Hepatocyte (in vitro differentiated cells): Measurements from ENCODE around the gene ADGRV1. TPM values are rescaled to one million over a fixed set of nuclear protein-coding genes. Genes with fewer than 3 reads are reported as not detected.

Experiments
- DNase-seq: peaks from one replicate; pipeline ENCODE4 v3.0.0-alpha.2; 2016; ENCODE audit warnings: low spot score
- H2AFZ ChIP-seq: fragments of 200-600 bp; sonication (generic); 2 replicates; pipeline ENCODE4 v1.6.0; 2016; ENCODE audit warnings: antibody characterized with exemption, mild to moderate bottlenecking
- H3K27ac ChIP-seq: fragments of 200-600 bp; sonication (generic); 2 replicates; pipeline ENCODE4 v1.5.1; 2016; ENCODE audit warnings: mild to moderate bottlenecking
- H3K27me3 ChIP-seq: fragments of 200-600 bp; sonication (generic); 2 replicates; pipeline ENCODE4 v1.6.1; 2016
- H3K36me3 ChIP-seq: fragments of 200-600 bp; sonication (generic); replicated peaks from 2 replicates; pipeline ENCODE4 v1.5.1; 2016; ENCODE audit warnings: low read depth; ENCODE audit not compliant: insufficient read depth
- H3K4me1 ChIP-seq: fragments of 200-600 bp; sonication (generic); 2 replicates; pipeline ENCODE4 v1.5.1; 2016; ENCODE audit warnings: mild to moderate bottlenecking, moderate library complexity; ENCODE audit not compliant: insufficient read depth
- H3K4me2 ChIP-seq: fragments of 200-600 bp; sonication (generic); 2 replicates; pipeline ENCODE4 v1.6.0; 2016
- H3K4me3 ChIP-seq: fragments of 200-600 bp; sonication (generic); 2 replicates; pipeline ENCODE4 v1.5.1; 2016; ENCODE audit warnings: mild to moderate bottlenecking
- H3K79me2 ChIP-seq: fragments of 200-600 bp; sonication (generic); 2 replicates; pipeline ENCODE4 v1.6.0; 2017; ENCODE audit warnings: mild to moderate bottlenecking
- H3K9me2 ChIP-seq: fragments of 200-600 bp; sonication (generic); replicated peaks from 2 replicates; pipeline ENCODE4 v1.6.0; 2017; ENCODE audit warnings: mild to moderate bottlenecking; ENCODE audit not compliant: insufficient read depth
- H3K9me3 ChIP-seq: fragments of 200-600 bp; sonication (generic); 2 replicates; pipeline ENCODE4 v1.5.1; 2016; ENCODE audit warnings: low read depth, mild to moderate bottlenecking
- H4K20me1 ChIP-seq: fragments of 200-600 bp; sonication (generic); 2 replicates; pipeline ENCODE4 v1.6.0; 2016; ENCODE audit warnings: mild to moderate bottlenecking; ENCODE audit not compliant: insufficient read depth, poor library complexity, severe bottlenecking
- EZH2 ChIP-seq: fragments of 200-600 bp; sonication (generic); IDR thresholded peaks from 2 replicates; pipeline ENCODE4 v1.6.1; 2016; ENCODE audit warnings: antibody characterized with exemption, mild to moderate bottlenecking, borderline replicate concordance
- EZH2phosphoT487 ChIP-seq: fragments of 200-600 bp; sonication (generic); IDR thresholded peaks from one replicate; pipeline ENCODE4 v1.6.1; 2018; ENCODE audit warnings: antibody characterized with exemption, mild to moderate bottlenecking, low read depth, moderate library complexity; ENCODE audit not compliant: unreplicated experiment, severe bottlenecking
- WGBS: methylation state at CpG from one replicate; pipeline ENCODE4 v1.1.6; 2016; ENCODE audit warnings: low lambda C conversion rate; ENCODE audit errors: missing lambda C conversion rate; 5-methylcytosine and 5-hydroxymethylcytosine counted together
- polyA plus RNA-seq: library from polyadenylated mRNA; unstranded; fragments of >200 nt; fragmentation: Nextera tagmentation; extraction: Ambion mirVana; gene quantifications from 2 replicates; pipeline ENCODE4 v1.2.1, GENCODE V29; 2016
- total RNA-seq: library from RNA; depleted of rRNA; stranded (reverse); fragments of >200 nt; gene quantifications from 2 replicates; pipeline ENCODE4 v1.2.3, GENCODE V29; 2014
- TF ChIP-seq, protein P1 (sequence below): fragments of 200-600 bp; sonication (generic); IDR thresholded peaks from 2 replicates; pipeline ENCODE4 v1.5.1; 2016; ENCODE audit warnings: antibody characterized with exemption, mild to moderate bottlenecking; ENCODE audit not compliant: poor library complexity

The ADGRV1 gene
- total and polyA plus RNA-seq, 2 experiments from 2014 or later = 74.9 to 88.3 TPM

DNA sequence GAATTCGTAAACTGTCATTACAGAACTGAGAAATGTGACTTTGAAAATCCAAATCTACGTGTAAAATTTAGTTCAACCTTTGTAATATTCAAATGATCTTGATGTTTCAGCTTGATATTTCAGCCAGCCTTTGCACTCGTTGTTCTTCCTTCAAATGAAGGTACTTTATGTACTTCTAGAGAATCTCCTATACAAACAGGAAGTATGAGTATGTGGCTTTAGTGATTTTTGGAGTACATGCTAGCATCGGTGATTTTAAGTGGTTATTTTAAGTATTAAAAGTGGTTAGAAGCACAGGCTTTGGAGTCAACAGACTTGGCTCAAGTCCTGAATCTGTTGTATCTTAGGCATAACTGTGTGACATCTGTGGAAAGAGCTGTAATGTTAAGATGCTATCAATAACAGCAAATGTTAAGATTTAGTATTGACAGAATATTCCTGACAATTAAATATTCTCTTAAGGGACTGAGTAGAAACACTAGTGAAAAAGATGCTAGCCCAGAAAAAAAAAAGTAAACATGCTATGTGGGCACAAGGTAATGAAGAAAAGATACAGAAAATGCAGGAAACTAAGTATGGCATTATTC lies 398.0 kb downstream of the ADGRV1 start:
- no peaks in the 10 kb centered on the region for H3K36me3 ChIP-seq

DNA sequence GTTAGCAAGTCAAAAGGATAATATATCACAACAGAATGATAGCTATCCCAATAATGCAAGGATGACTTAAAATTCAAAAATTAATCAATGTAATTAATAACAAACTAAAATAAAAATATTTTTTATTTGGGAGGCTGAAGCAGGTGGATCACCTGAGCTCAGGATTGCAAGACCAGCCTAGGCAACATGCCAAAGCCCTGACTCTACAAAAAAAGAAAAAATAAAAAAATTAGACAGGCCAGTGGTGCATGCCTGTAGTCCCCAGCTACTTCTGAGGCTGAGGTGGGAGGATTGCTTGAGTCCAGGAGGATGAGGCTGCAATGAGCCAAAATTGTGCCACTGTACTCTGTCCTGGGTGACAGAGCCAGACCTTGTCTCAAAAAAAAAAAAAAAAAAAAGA lies 399.3 kb downstream of the ADGRV1 start:
- TF ChIP-seq EZH2phosphoT487 (no peak), EZH2 (no peak)
- TF ChIP-seq, protein P1, sequence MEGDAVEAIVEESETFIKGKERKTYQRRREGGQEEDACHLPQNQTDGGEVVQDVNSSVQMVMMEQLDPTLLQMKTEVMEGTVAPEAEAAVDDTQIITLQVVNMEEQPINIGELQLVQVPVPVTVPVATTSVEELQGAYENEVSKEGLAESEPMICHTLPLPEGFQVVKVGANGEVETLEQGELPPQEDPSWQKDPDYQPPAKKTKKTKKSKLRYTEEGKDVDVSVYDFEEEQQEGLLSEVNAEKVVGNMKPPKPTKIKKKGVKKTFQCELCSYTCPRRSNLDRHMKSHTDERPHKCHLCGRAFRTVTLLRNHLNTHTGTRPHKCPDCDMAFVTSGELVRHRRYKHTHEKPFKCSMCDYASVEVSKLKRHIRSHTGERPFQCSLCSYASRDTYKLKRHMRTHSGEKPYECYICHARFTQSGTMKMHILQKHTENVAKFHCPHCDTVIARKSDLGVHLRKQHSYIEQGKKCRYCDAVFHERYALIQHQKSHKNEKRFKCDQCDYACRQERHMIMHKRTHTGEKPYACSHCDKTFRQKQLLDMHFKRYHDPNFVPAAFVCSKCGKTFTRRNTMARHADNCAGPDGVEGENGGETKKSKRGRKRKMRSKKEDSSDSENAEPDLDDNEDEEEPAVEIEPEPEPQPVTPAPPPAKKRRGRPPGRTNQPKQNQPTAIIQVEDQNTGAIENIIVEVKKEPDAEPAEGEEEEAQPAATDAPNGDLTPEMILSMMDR = no peak
- Histone ChIP-seq H4K20me1 (no peaks in the 10 kb centered on the region), H3K79me2 (no peaks in the 10 kb centered on the region), H3K9me3 (no peaks in the 10 kb centered on the region), H3K4me1 (no peaks in the 10 kb centered on the region), H3K27me3 (no peaks in the 10 kb centered on the region), H3K36me3 (no peaks in the 10 kb centered on the region), H3K9me2 (no peaks in the 10 kb centered on the region), H3K27ac (no peak overlapping the region), H3K4me3 (no peak overlapping the region), H2AFZ (no peak overlapping the region), H3K4me2 (no peak overlapping the region)
- no peak for DNase-seq

More for the DNA sequence above, 398.0 kb downstream of the ADGRV1 start:
- DNase-seq = no peak
- Histone ChIP-seq H3K9me2 (no peaks in the 10 kb centered on the region), H2AFZ (no peak overlapping the region), H3K4me1 (no peaks in the 10 kb centered on the region), H3K27ac (no peak overlapping the region), H3K27me3 (no peaks in the 10 kb centered on the region), H4K20me1 (no peaks in the 10 kb centered on the region), H3K4me2 (no peak overlapping the region), H3K4me3 (no peak overlapping the region), H3K79me2 (no peaks in the 10 kb centered on the region), H3K9me3 (no peaks in the 10 kb centered on the region)
- no peak for TF ChIP-seq EZH2phosphoT487
- TF ChIP-seq, protein P1 = no peak
- TF ChIP-seq EZH2 = no peak
- WGBS = 72% methylated on average over 4 of the region's 4 CpGs

DNA sequence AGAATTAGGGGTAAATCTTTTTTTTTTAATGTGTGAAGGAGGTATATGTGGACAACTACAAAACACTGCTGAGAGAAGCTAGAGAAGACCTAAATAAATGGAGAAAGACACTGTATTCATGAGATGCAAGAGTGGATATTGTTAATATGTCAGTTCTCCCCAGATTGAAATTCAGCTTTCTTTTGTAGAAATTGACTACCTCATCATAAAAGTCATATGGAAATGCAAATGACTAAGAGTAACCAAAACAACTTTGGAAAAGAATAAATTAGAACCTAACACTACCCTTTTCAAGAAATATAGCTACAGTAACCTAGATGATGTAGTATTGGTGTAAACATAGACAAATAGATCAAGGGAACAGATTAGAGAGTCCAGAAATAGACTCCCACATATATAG lies 400.7 kb downstream of the ADGRV1 start:
- H3K36me3 ChIP-seq = no peaks in the 10 kb centered on the region
- no peaks in the 10 kb centered on the region for H3K79me2 ChIP-seq
- no peak for DNase-seq
- H2AFZ ChIP-seq = no peak overlapping the region
- TF ChIP-seq EZH2 = no peak
- TF ChIP-seq EZH2phosphoT487 = no peak
- TF ChIP-seq, protein P1 = no peak
- H3K9me2 ChIP-seq = no peaks in the 10 kb centered on the region
- no peaks in the 10 kb centered on the region for H3K27me3 ChIP-seq
- H3K9me3 ChIP-seq = no peaks in the 10 kb centered on the region
- no peak overlapping the region for H3K27ac ChIP-seq
- H3K4me2 ChIP-seq = no peak overlapping the region
- H4K20me1 ChIP-seq = no peaks in the 10 kb centered on the region
- no peak overlapping the region for H3K4me3 ChIP-seq
- no peaks in the 10 kb centered on the region for H3K4me1 ChIP-seq

DNA sequence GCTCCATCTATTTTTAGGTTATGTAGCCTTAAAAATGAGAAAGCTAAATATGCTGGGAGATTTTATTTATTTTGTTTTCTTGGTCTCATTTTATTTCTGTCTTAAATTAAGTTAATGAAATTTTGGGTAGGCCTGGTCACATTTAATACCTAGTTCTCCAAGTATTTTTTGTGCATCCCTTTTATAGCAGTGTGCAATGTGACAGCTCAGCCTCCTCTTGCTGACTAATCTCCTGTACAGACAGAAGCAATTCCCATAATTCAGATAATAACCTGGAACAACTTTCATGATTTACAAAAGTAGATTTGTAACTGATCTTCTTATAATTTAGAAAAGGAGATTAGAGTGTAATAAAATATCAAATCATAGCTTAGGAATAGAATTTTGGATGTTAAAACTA lies 403.9 kb downstream of the ADGRV1 start:
- Histone ChIP-seq H2AFZ (no peak overlapping the region), H4K20me1 (no peaks in the 10 kb centered on the region), H3K4me2 (no peak overlapping the region), H3K79me2 (no peaks in the 10 kb centered on the region), H3K4me1 (no peaks in the 10 kb centered on the region), H3K27me3 (no peaks in the 10 kb centered on the region), H3K36me3 (no peaks in the 10 kb centered on the region), H3K9me3 (no peaks in the 10 kb centered on the region), H3K27ac (no peak overlapping the region), H3K9me2 (no peaks in the 10 kb centered on the region), H3K4me3 (no peak overlapping the region)
- TF ChIP-seq EZH2phosphoT487 (no peak), EZH2 (no peak)
- TF ChIP-seq, protein P1 = no peak
- no peak for DNase-seq
